ENCODE results near the gene INPP5D. TPM values are rescaled to one million over a fixed set of nuclear protein-coding genes. Genes with fewer than 3 reads are reported as not detected.
A peak's percentile ranks its signal among the peaks of the same experiment; 100 is the strongest.

The INPP5D gene
- total RNA-seq, 2 experiments from 2014 or later: 79.5 to 92.6 TPM

GRCh38 chr2:233087713-233088112 is 27.6 kb downstream of the INPP5D start:
- peak overlapping the region; percentile 98 for H3K27ac ChIP-seq (ENCODE audit: low read depth, low read length, poor library complexity, severe bottlenecking)
- H2AFZ ChIP-seq (ENCODE audit: low read length): no peak overlapping the region
- H3K4me1 ChIP-seq (ENCODE audit: insufficient read depth, low read length, poor library complexity, severe bottlenecking): peaks cover 77% of the 10 kb centered on the region
- no peaks in the 10 kb centered on the region for H3K9me3 ChIP-seq (ENCODE audit: low read length)
- no peaks in the 10 kb centered on the region for H3K9me2 ChIP-seq (ENCODE audit: insufficient read depth, low read length)
- POLR2A ChIA-PET: interaction anchor here (0.6 to 4.4 kb wide), 6 partner anchors 9 to 195 kb away, joined by 3 to 34 read pairs (median 4); partner anchors contain the start of gene INPP5D
- H4K20me1 ChIP-seq (ENCODE audit: insufficient read depth, low read length): no peaks in the 10 kb centered on the region
- intact Hi-C loops (cut with micrococcal nuclease; ENCODE audit: unreplicated experiment): loop anchor here (1.0 to 10.0 kb wide), 2 partner anchors 26 to 267 kb away; partner anchors contain the start of gene DGKD
- TF ChIP-seq EZH2phosphoT487 (IDR thresholded peaks at IDR 0.05; ENCODE audit: borderline replicate concordance, low read depth, low read length) (no peak), CTCF (conservative IDR thresholded peaks at IDR 0.05; ENCODE audit: low read length) (no peak)
- peaks cover 38% of the 10 kb centered on the region; the same call in 1 of the 2 replicates for H3K79me2 ChIP-seq (ENCODE audit: insufficient read depth, low read depth, low read length)
- no TSS peak for BruUV-seq (replicated peaks)
- CTCF ChIA-PET (ENCODE audit: unreplicated experiment): interaction anchor here (3.2 kb wide), 1 partner anchor 12 kb away, joined by 13 read pairs; no protein-coding TSS in a partner anchor
- peaks cover 43% of the 10 kb centered on the region for H3K36me3 ChIP-seq (ENCODE audit: insufficient read depth, low read length)
- DNase-seq (ENCODE audit: low spot score): no peak
- H3K4me3 ChIP-seq (ENCODE audit: low read depth, low read length, poor library complexity, severe bottlenecking): no peak overlapping the region
- H3K4me2 ChIP-seq (ENCODE audit: low read length): peak overlapping the region; percentile 22; the same call in 1 of the 2 replicates

- TF ChIP-seq CTCF (conservative IDR thresholded peaks at IDR 0.05; ENCODE audit: low read length) (no peak), EZH2phosphoT487 (IDR thresholded peaks at IDR 0.05; ENCODE audit: borderline replicate concordance, low read depth, low read length) (no peak)
- H3K27ac ChIP-seq (ENCODE audit: low read depth, low read length, poor library complexity, severe bottlenecking): no peak overlapping the region
- ChIA-PET POLR2A (interaction anchor here (0.7 to 4.4 kb wide), 3 partner anchors 12 to 29 kb away, joined by 3 to 34 read pairs (median 19); partner anchors contain the start of gene INPP5D), CTCF (ENCODE audit: unreplicated experiment) (interaction anchor here (3.2 kb wide), 1 partner anchor 11 kb away, joined by 13 read pairs; no protein-coding TSS in a partner anchor)
- intact Hi-C loops (cut with micrococcal nuclease; ENCODE audit: unreplicated experiment): loop anchor here (10.0 kb wide), 1 partner anchor 266 kb away; the partner anchor contains the start of gene DGKD
- no peak overlapping the region for H3K4me3 ChIP-seq (ENCODE audit: low read depth, low read length, poor library complexity, severe bottlenecking)
- no peaks in the 10 kb centered on the region for H3K9me3 ChIP-seq (ENCODE audit: low read length)
- no peaks in the 10 kb centered on the region for H4K20me1 ChIP-seq (ENCODE audit: insufficient read depth, low read length)
- peaks cover 77% of the 10 kb centered on the region for H3K4me1 ChIP-seq (ENCODE audit: insufficient read depth, low read length, poor library complexity, severe bottlenecking)
- H2AFZ ChIP-seq (ENCODE audit: low read length): no peak overlapping the region
- BruUV-seq (replicated peaks): no TSS peak
- no peaks in the 10 kb centered on the region for H3K9me2 ChIP-seq (ENCODE audit: insufficient read depth, low read length)
- no peak overlapping the region for H3K4me2 ChIP-seq (ENCODE audit: low read length)
- H3K79me2 ChIP-seq (ENCODE audit: insufficient read depth, low read depth, low read length): peaks cover 38% of the 10 kb centered on the region; the same call in 1 of the 2 replicates
- peaks cover 41% of the 10 kb centered on the region for H3K36me3 ChIP-seq (ENCODE audit: insufficient read depth, low read length)
- no peak for DNase-seq (ENCODE audit: low spot score)
Measured at GRCh38 chr2:233088972-233089345, 28.8 kb downstream of the INPP5D start.

GRCh38 chr2:233089851-233090250 is 29.7 kb downstream of the INPP5D start:
- Histone ChIP-seq H3K9me2 (ENCODE audit: insufficient read depth, low read length) (no peaks in the 10 kb centered on the region), H4K20me1 (ENCODE audit: insufficient read depth, low read length) (no peaks in the 10 kb centered on the region), H3K79me2 (ENCODE audit: insufficient read depth, low read depth, low read length) (peaks cover 38% of the 10 kb centered on the region; the same call in 1 of the 2 replicates), H3K9me3 (ENCODE audit: low read length) (no peaks in the 10 kb centered on the region), H2AFZ (ENCODE audit: low read length) (no peak overlapping the region), H3K36me3 (ENCODE audit: insufficient read depth, low read length) (peaks cover 45% of the 10 kb centered on the region), H3K4me2 (ENCODE audit: low read length) (no peak overlapping the region), H3K4me1 (ENCODE audit: insufficient read depth, low read length, poor library complexity, severe bottlenecking) (peaks cover 75% of the 10 kb centered on the region), H3K4me3 (ENCODE audit: low read depth, low read length, poor library complexity, severe bottlenecking) (no peak overlapping the region), H3K27ac (ENCODE audit: low read depth, low read length, poor library complexity, severe bottlenecking) (no peak overlapping the region)
- TF ChIP-seq CTCF (conservative IDR thresholded peaks at IDR 0.05; ENCODE audit: low read length) (no peak), EZH2phosphoT487 (IDR thresholded peaks at IDR 0.05; ENCODE audit: borderline replicate concordance, low read depth, low read length) (no peak)
- no TSS peak for BruUV-seq (replicated peaks)
- ChIA-PET CTCF (ENCODE audit: unreplicated experiment) (no interaction called here), POLR2A (interaction anchor here (0.5 to 4.4 kb wide), 3 partner anchors 11 to 268 kb away, joined by 5 to 34 read pairs (median 19); partner anchors contain the start of gene INPP5D)
- intact Hi-C loops (cut with micrococcal nuclease; ENCODE audit: unreplicated experiment): loop anchor here (10.0 kb wide), 1 partner anchor 265 kb away; the partner anchor contains the start of gene DGKD
- no peak for DNase-seq (ENCODE audit: low spot score)

Measured in OCI-LY7 (cell line).